Measurements from ENCODE around the gene NELFA. TPM values are rescaled to one million over a fixed set of nuclear protein-coding genes. Genes with fewer than 3 reads are reported as not detected.

The NELFA gene
- total RNA-seq, 1 donor from 2014 or later: 22.7 TPM

GRCh38 chr4:1992468-1993168 is 16.2 kb downstream of the NELFA start:
- TF ChIP-seq CTCF (IDR thresholded peaks at IDR 0.05): no peak
- intact Hi-C loops (cut with DNase I): no loop called here
- Histone ChIP-seq H3K36me3 (peaks cover 36% of the 10 kb centered on the region), H3K9me3 (no peaks in the 10 kb centered on the region), H3K4me1 (no peaks in the 10 kb centered on the region), H3K27me3 (no peaks in the 10 kb centered on the region), H3K4me3 (no peak overlapping the region), H3K27ac (no peak overlapping the region)
- DNase-seq (peak; percentile 57), ATAC-seq (peak; percentile 19)

- no peak overlapping the region for H3K27ac ChIP-seq
- no peak overlapping the region for H3K4me3 ChIP-seq
- H3K27me3 ChIP-seq: no peaks in the 10 kb centered on the region
- no peak for TF ChIP-seq CTCF (IDR thresholded peaks at IDR 0.05)
- no peaks in the 10 kb centered on the region for H3K4me1 ChIP-seq
- no peaks in the 10 kb centered on the region for H3K9me3 ChIP-seq
- intact Hi-C loops (cut with DNase I): no loop called here
- peaks cover 44% of the 10 kb centered on the region for H3K36me3 ChIP-seq
- peak; percentile 64 for DNase-seq
- ATAC-seq: peak; percentile 28
Measured at GRCh38 chr4:1991596-1992434, 17.0 kb downstream of the NELFA start.

GRCh38 chr4:1991087-1991486 is 17.7 kb downstream of the NELFA start:
- H3K9me3 ChIP-seq: no peaks in the 10 kb centered on the region
- H3K4me1 ChIP-seq: no peaks in the 10 kb centered on the region
- H3K27me3 ChIP-seq: no peaks in the 10 kb centered on the region
- peak; percentile 27 for DNase-seq
- no peak overlapping the region for H3K4me3 ChIP-seq
- intact Hi-C loops (cut with DNase I): no loop called here
- no peak for ATAC-seq
- H3K27ac ChIP-seq: no peak overlapping the region
- TF ChIP-seq CTCF (IDR thresholded peaks at IDR 0.05): no peak
- peaks cover 51% of the 10 kb centered on the region for H3K36me3 ChIP-seq

DNA sequence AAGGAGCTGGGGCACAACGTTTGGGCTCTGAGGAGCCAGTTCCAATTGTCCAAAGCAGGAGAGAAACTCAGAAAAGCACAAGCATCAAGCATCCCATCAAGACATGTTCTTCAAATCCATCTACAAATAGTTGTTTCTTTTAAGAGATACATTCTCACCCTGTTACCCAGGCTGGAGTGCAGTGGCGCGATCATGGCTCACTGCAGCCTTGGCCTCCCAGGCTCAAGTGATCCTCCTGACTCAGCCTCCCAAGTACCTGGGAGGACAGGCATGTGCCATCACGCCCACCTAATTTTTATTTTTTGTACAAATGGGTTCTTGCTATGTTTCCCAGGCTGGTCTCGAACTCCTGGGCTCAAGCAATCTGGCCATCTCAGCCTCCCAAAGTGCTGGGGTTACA is 18.1 kb downstream of the NELFA start:
- intact Hi-C loops (cut with DNase I): no loop called here
- H3K27me3 ChIP-seq: no peaks in the 10 kb centered on the region
- ATAC-seq: no peak
- no peak overlapping the region for H3K27ac ChIP-seq
- peak; percentile 37 for DNase-seq
- no peaks in the 10 kb centered on the region for H3K4me1 ChIP-seq
- TF ChIP-seq CTCF (IDR thresholded peaks at IDR 0.05): no peak
- no peak overlapping the region for H3K4me3 ChIP-seq
- no peaks in the 10 kb centered on the region for H3K9me3 ChIP-seq
- peaks cover 55% of the 10 kb centered on the region for H3K36me3 ChIP-seq

DNA sequence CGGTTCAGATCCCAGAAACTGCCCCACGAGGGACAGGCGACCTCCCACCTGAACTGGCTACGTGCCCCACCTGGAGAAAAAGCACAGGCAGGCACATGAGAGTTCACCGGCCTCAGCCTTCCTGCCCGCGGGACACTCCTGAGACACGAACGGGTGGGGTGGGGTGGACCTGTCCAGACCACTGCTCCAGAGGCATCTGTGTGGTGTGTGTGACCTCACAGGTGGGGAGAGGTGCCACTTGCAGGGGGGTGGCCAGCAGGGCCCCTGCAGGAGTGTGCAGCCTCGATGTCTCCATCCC is 18.5 kb downstream of the NELFA start:
- H3K9me3 ChIP-seq: no peaks in the 10 kb centered on the region
- no peak overlapping the region for H3K4me3 ChIP-seq
- no peaks in the 10 kb centered on the region for H3K27me3 ChIP-seq
- no peak for TF ChIP-seq CTCF (IDR thresholded peaks at IDR 0.05)
- H3K4me1 ChIP-seq: no peaks in the 10 kb centered on the region
- H3K27ac ChIP-seq: no peak overlapping the region
- intact Hi-C loops (cut with DNase I): no loop called here
- H3K36me3 ChIP-seq: peaks cover 59% of the 10 kb centered on the region
- peak; percentile 46 for DNase-seq
- ATAC-seq: no peak

Measured in upper lobe of right lung (tissue), 1 donor.